K562 (cell line): ENCODE measurements around the gene PLA2R1. TPM values are rescaled to one million over a fixed set of nuclear protein-coding genes. Genes with fewer than 3 reads are reported as not detected.

Source experiments
- ATAC-seq: fragments of 200-7000 bp; cut with Tn5 transposase; 3 replicates; pipeline ENCODE4 v1.9.1; 2020; ENCODE audit warnings: moderate library complexity
- BruUV-seq: library from RNA; stranded (reverse); fragments of 400-500 nt; replicated peaks from 2 replicates; lab custom pipeline; 2021; lab: Mats Ljungman, UMichigan
- CTCF ChIA-PET: fragments of 300-600 bp; formaldehyde crosslinking; extraction: SDS; loops from one replicate; lab custom pipeline; 2021; ENCODE audit warnings: low intra/inter-chr PET ratio; lab: Yijun Ruan, JAX
- POLR2A ChIA-PET: fragments of 300-600, 350-650 bp; sonication (Branson Sonifier 250); formaldehyde crosslinking; extraction: SDS; loops from one replicate; lab custom pipeline; 2021; ENCODE audit warnings: antibody characterized with exemption, inconsistent platforms; lab: Yijun Ruan, JAX
- DNase-seq, 4 experiments: peaks; one replicate each; pipeline versions ENCODE4 v3.0.0 to v3.0.0-alpha.2; 2011 to 2018; ENCODE audit warnings: low spot score in 3 of 4, mixed read lengths in 3 of 4; ENCODE audit errors: extremely low read depth in 1 of 4
- FAIRE-seq: peaks from 2 replicates; lab custom pipeline; 2011; peaks lifted over from hg19 to GRCh38; lab: Jason Lieb, UNC
- H2AFZ ChIP-seq: 2 replicates; pipeline ENCODE4 v1.6.0; 2011; ENCODE audit warnings: low read depth, low read length, control low read depth, inconsistent platforms
- H3K27ac ChIP-seq: fragments of 200-600 bp; 3 replicates; pipeline ENCODE4 v1.8.0; 2011; ENCODE audit warnings: low read depth, mild to moderate bottlenecking, control low read depth, inconsistent platforms, low read length, moderate library complexity, mixed read lengths; ENCODE audit errors: extremely low read depth
- H3K27me3 ChIP-seq, 2 experiments: fragments of 300-600 bp in 1 of 2; 2 replicates in 1 of 2; 3 replicates in 1 of 2; pipeline versions ENCODE4 v1.6.0 to v1.8.0; 2011; ENCODE audit warnings: inconsistent platforms in 2 of 2, low read length in 2 of 2, mild to moderate bottlenecking in 1 of 2, mixed read lengths in 1 of 2, moderate library complexity in 1 of 2; ENCODE audit not compliant: control insufficient read depth in 2 of 2, insufficient read depth in 2 of 2
- H3K36me3 ChIP-seq: fragments of 300-600 bp; 3 replicates; pipeline ENCODE4 v1.8.0; 2011; ENCODE audit warnings: mild to moderate bottlenecking, low read length, inconsistent platforms; ENCODE audit not compliant: control insufficient read depth, insufficient read depth
- H3K4me1 ChIP-seq, 2 experiments: fragments of 200-600 bp in 1 of 2; replicated peaks in 1 of 2; 2 replicates in 1 of 2; 3 replicates in 1 of 2; pipeline versions ENCODE4 v1.5.1 to v1.8.0; 2011; ENCODE audit warnings: inconsistent platforms in 2 of 2, low read length in 2 of 2, mild to moderate bottlenecking in 1 of 2, mixed read lengths in 1 of 2, moderate library complexity in 1 of 2; ENCODE audit not compliant: control insufficient read depth in 2 of 2, insufficient read depth in 2 of 2
- H3K4me2 ChIP-seq: 2 replicates; pipeline ENCODE4 v1.6.1; 2011; ENCODE audit warnings: low read length, control low read depth, inconsistent platforms, mixed read lengths; ENCODE audit not compliant: insufficient read depth
- H3K4me3 ChIP-seq: fragments of 200-600 bp; sonication (generic), shearing (Covaris generic); 2 replicates; pipeline ENCODE4 v1.5.1; 2016; ENCODE audit warnings: control low read depth, inconsistent platforms
- H3K79me2 ChIP-seq: fragments of 200-600 bp; 3 replicates; pipeline ENCODE4 v1.8.0; 2011; ENCODE audit warnings: low read length, inconsistent platforms; ENCODE audit not compliant: control insufficient read depth, insufficient read depth
- H3K9ac ChIP-seq, 2 experiments: 2 replicates each; pipeline versions ENCODE4 v1.6.0 to v1.6.1; 2011; ENCODE audit warnings: low read depth in 2 of 2, low read length in 2 of 2, control low read depth in 1 of 2, inconsistent platforms in 1 of 2, mild to moderate bottlenecking in 1 of 2, mixed read lengths in 1 of 2; ENCODE audit not compliant: insufficient read depth in 1 of 2
- H3K9me1 ChIP-seq: one replicate; pipeline ENCODE4 v1.6.0; 2011; ENCODE audit warnings: inconsistent platforms, mild to moderate bottlenecking, low read length, moderate library complexity; ENCODE audit not compliant: control insufficient read depth, insufficient read depth
- H3K9me3 ChIP-seq: replicated peaks from 2 replicates; pipeline ENCODE4 v1.5.1; 2011; ENCODE audit warnings: low read depth, low read length, inconsistent platforms; ENCODE audit not compliant: control insufficient read depth, insufficient read depth
- H4K20me1 ChIP-seq: replicated peaks from 2 replicates; pipeline ENCODE4 v1.6.1; 2011; ENCODE audit warnings: low read length, inconsistent platforms, mixed read lengths; ENCODE audit not compliant: control insufficient read depth, insufficient read depth
- CEBPB ChIP-seq: fragments of 450-650 bp; IDR thresholded peaks from 2 replicates; pipeline ENCODE4 v1.6.1; 2016; ENCODE audit warnings: missing genetic modification characterization, missing compliant biosample characterization
- HMG20A ChIP-seq: fragments of 450-650 bp; formaldehyde crosslinking; conservative IDR thresholded peaks from 2 replicates; pipeline ENCODE4 v1.4.0; 2020; ENCODE audit warnings: mild to moderate bottlenecking, mixed read lengths
- MTA2 ChIP-seq: fragments of 450-650 bp; IDR thresholded peaks from 2 replicates; pipeline ENCODE4 v1.6.1; 2016; ENCODE audit warnings: low read depth
- RBM14 ChIP-seq: fragments of 200-400 bp; formaldehyde crosslinking; IDR thresholded peaks from 2 replicates; pipeline ENCODE4 v1.6.1; 2018; ENCODE audit warnings: low read depth, mild to moderate bottlenecking, low read length, moderate library complexity, borderline replicate concordance; ENCODE audit not compliant: insufficient read depth
- RFX1 ChIP-seq: fragments of 450-650 bp; IDR thresholded peaks from 2 replicates; pipeline ENCODE4 v1.6.1; 2016; ENCODE audit warnings: mild to moderate bottlenecking, moderate library complexity
- SMAD4 ChIP-seq: fragments of 250-450 bp; sonication (Bioruptor Pico); conservative IDR thresholded peaks from 2 replicates; pipeline ENCODE4 v1.8.0; 2021; ENCODE audit warnings: inconsistent platforms, mild to moderate bottlenecking, moderate library complexity
- SREBF1 ChIP-seq: fragments of 150-350 bp; IDR thresholded peaks from 2 replicates; pipeline ENCODE4 v1.6.1; 2014; ENCODE audit warnings: antibody characterized with exemption, low read depth, low read length, borderline replicate concordance
- TAF1 ChIP-seq: IDR thresholded peaks from 2 replicates; pipeline ENCODE4 v1.6.1; 2011; ENCODE audit warnings: mild to moderate bottlenecking, low read length, moderate library complexity; ENCODE audit not compliant: insufficient read depth, control insufficient read depth, severe bottlenecking; ENCODE audit errors: extremely low read depth
- ZNF184 ChIP-seq: sonication (generic); formaldehyde crosslinking; IDR thresholded peaks from 2 replicates; pipeline ENCODE4 v1.5.0; 2020; ENCODE audit warnings: missing genetic modification reagents
- ZNF239 ChIP-seq: fragments of 250-450 bp; sonication (Bioruptor Pico); IDR thresholded peaks from 2 replicates; pipeline ENCODE4 v1.4.0; 2020; ENCODE audit warnings: mild to moderate bottlenecking
- ZNF263 ChIP-seq: sonication (generic); formaldehyde crosslinking; IDR thresholded peaks from 2 replicates; pipeline ENCODE4 v1.8.0; 2022; ENCODE audit warnings: mild to moderate bottlenecking, missing genetic modification reagents, borderline replicate concordance
- WGBS: fragments of 100-300 bp; shearing (Covaris generic); methylation state at CpG from one replicate; pipeline ENCODE4 v1.1.6; 2016; ENCODE audit warnings: low coverage, mixed read lengths; ENCODE audit not compliant: insufficient coverage; ENCODE audit errors: missing lambda C conversion rate; 5-methylcytosine and 5-hydroxymethylcytosine counted together
- in situ Hi-C: fragments of 300-500 bp; cut with MboI; formaldehyde crosslinking; loops from 4 replicates; pipeline ENCODE4 v1.15.0; 2018; ENCODE audit warnings: inconsistent platforms, mixed read lengths
- intact Hi-C: fragments of 100-400 bp; cut with micrococcal nuclease; formaldehyde crosslinking; loops from 2 replicates; pipeline ENCODE4 v1.14.2; 2022
- polyA plus RNA-seq, 8 experiments: library from polyadenylated mRNA; depleted of rRNA in 4 of 8; stranded (reverse) in 5 of 8; unstranded in 3 of 8; fragments of >200 nt; fragmentation: Nextera tagmentation in 2 of 8; fragmentation: Illumina TruSeq in 1 of 8; extraction: Ambion mirVana in 2 of 8; extraction: Trizol in 1 of 8; gene quantifications; 2 replicates each; pipeline versions ENCODE4 v1.2.1 to v1.2.3, GENCODE V29; 2011 to 2014; ENCODE audit warnings: inconsistent platforms in 1 of 8, missing spikeins in 1 of 8
- total RNA-seq, 7 experiments: library from RNA; depleted of rRNA in 6 of 7; stranded (reverse); fragments of >200 nt in 6 of 7; fragmentation: Illumina TruSeq in 2 of 7; extraction: Trizol in 2 of 7; gene quantifications; 2 replicates each; pipeline versions ENCODE4 v1.2.1 to v1.2.3, GENCODE V29; 2011 to 2021; ENCODE audit warnings: low replicate concordance in 1 of 7
- TF ChIP-seq, protein P1 (sequence below): sonication (generic); formaldehyde crosslinking; IDR thresholded peaks from 2 replicates; pipeline ENCODE4 v1.8.1; 2023; ENCODE audit warnings: mild to moderate bottlenecking, missing genetic modification reagents
- TF ChIP-seq, protein P2 (sequence below): fragments of 250-450 bp; sonication (Bioruptor Pico); IDR thresholded peaks from 2 replicates; pipeline ENCODE4 v1.5.0; 2021; ENCODE audit warnings: mild to moderate bottlenecking, moderate library complexity
- TF ChIP-seq, protein P3 (sequence below), 2 experiments: IDR thresholded peaks; 2 replicates each; pipeline ENCODE4 v1.6.1; 2011; ENCODE audit warnings: borderline replicate concordance in 1 of 2, control low read depth in 1 of 2, low read depth in 1 of 2, low read length in 1 of 2, mild to moderate bottlenecking in 1 of 2, mixed read lengths in 1 of 2, moderate library complexity in 1 of 2; ENCODE audit not compliant: insufficient read depth in 1 of 2, insufficient read length in 1 of 2, poor library complexity in 1 of 2, severe bottlenecking in 1 of 2; ENCODE audit errors: extremely low read depth in 1 of 2

PLA2R1 gene
- total and polyA plus RNA-seq, 9 of the 15 experiments (the other 6 are each of a cell fraction or from before 2014, with no cell fraction given), result not detected

DNA sequence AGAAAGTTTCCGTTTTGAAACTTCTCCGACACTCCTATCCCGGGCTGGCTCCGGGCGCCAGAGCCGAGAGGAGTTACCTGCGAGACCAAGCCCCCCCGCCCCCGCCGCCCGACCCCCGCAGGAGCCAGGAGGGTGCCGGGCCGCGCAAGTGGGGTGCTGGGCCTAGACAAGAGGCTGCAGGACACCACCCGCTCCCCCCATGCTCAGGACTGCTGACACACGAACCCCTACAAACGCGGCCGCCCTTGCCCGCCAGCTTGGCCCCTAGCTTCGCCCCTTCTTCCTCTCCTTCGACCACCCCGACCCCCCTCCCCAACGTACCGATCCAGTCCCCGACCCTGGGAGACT lies 497 bp downstream of the PLA2R1 start (continued):
- TF ChIP-seq, protein P1, sequence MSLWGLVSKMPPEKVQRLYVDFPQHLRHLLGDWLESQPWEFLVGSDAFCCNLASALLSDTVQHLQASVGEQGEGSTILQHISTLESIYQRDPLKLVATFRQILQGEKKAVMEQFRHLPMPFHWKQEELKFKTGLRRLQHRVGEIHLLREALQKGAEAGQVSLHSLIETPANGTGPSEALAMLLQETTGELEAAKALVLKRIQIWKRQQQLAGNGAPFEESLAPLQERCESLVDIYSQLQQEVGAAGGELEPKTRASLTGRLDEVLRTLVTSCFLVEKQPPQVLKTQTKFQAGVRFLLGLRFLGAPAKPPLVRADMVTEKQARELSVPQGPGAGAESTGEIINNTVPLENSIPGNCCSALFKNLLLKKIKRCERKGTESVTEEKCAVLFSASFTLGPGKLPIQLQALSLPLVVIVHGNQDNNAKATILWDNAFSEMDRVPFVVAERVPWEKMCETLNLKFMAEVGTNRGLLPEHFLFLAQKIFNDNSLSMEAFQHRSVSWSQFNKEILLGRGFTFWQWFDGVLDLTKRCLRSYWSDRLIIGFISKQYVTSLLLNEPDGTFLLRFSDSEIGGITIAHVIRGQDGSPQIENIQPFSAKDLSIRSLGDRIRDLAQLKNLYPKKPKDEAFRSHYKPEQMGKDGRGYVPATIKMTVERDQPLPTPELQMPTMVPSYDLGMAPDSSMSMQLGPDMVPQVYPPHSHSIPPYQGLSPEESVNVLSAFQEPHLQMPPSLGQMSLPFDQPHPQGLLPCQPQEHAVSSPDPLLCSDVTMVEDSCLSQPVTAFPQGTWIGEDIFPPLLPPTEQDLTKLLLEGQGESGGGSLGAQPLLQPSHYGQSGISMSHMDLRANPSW (CRISPR knock-in tag), result no peak
- TF ChIP-seq ZNF184 (CRISPR knock-in tag) (no peak), CEBPB (tag) (no peak), SMAD4 (CRISPR knock-in tag) (no peak)

DNA sequence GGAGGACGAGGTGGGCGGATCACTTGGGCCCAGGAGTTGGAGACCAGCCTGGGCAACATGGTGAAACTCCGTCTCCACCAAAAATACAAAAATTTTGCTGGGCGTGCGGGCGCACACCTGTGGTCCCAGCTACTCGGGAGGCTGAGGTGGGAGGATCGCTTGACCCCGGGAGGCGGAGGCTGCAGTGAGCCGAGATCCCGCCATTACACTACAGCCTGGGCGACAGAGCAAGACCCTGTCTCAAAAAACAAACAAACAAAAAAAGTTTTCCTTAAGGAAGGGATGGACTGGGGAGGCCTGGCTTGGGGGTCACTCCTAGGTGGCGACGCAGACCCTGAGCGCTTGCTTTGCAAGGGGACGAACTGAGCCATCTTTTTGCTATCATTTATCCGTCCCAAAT lies 882 bp downstream of the PLA2R1 start:
- ChIA-PET CTCF (no interaction called here), POLR2A (no interaction called here)
- H3K9me1 ChIP-seq, result no peaks in the 10 kb centered on the region
- in situ Hi-C loops, result no loop called here
- no peaks in the 10 kb centered on the region for H4K20me1 ChIP-seq
- H3K79me2 ChIP-seq, result no peaks in the 10 kb centered on the region
- no peak overlapping the region for H3K9ac ChIP-seq
- peaks cover 21 to 31% of the 10 kb centered on the region in 2 experiments; a peak in 3 of 5 replicates for H3K27me3 ChIP-seq
- no peak overlapping the region for H3K4me3 ChIP-seq
- no peak for FAIRE-seq
- 1% methylated on average over 18 of the region's 18 CpGs for WGBS
- H3K27ac ChIP-seq, result no peak overlapping the region
- H3K9me3 ChIP-seq, result no peaks in the 10 kb centered on the region
- H3K4me1 ChIP-seq, result peaks cover 0 to 7% of the 10 kb centered on the region in 2 experiments; a peak in 1 of 5 replicates
- no peak for ATAC-seq
- intact Hi-C loops, result no loop called here
- no peaks in the 10 kb centered on the region for H3K36me3 ChIP-seq
- no peak overlapping the region for H3K4me2 ChIP-seq
- DNase-seq, result no peak
- H2AFZ ChIP-seq, result no peak overlapping the region
- BruUV-seq, result no TSS peak
- TF ChIP-seq HMG20A (CRISPR knock-in tag), result no peak
- no peak for TF ChIP-seq ZNF239 (CRISPR knock-in tag)
- TF ChIP-seq, protein P2, sequence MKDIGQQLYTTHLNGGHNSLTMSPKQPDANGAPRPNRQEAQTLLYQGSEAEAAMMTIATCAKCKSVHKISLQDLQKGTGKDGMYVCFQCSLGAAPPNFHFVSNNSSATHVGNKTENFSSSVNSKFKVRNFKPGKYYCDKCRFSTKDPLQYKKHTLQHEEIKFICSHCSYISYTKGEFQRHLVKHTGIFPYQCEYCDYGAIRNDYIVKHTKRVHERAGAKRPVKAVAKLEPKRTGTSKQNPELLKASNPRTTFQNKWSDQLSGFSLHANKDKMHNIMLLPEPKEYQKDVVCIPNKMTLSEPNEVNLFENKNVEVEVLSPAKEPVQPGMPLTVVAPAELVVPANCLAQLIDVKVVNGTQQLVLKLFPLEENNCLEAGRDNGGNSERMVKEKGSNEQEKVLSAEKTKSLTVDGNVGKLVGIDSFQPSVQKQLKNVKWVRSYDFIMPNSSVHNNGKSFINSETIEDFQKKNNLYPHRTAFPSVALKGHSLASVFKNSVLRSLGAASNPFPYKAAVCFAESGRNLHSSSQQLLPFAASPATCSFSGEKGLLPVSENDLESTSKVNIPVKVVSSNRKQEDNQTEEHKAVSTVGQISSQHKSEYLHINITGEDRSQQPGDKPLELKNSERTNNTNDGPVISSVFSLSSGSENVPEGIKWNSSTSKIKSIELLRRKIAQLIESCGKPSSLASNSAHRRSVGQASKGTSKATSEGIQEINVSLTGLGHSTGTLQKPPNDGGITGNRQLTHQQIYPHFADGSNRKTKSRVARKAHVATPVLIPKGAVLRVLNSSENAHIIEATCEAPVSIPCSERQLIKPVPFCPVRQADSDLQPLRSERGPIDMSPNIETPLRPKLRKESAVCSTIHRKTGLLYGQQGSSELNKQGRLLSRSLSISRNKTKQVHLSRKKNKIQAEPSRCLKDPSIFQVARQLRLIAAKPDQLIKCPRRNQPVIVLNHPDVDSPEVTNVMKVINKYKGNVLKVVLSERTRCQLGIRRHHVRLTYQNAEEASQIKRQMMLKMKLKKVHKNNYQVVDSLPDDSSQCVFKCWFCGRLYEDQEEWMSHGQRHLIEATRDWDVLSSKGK (CRISPR knock-in tag), result no peak
- no peak for TF ChIP-seq ZNF263
- TF ChIP-seq MTA2, result no peak
- TF ChIP-seq TAF1, result no peak
- TF ChIP-seq, protein P3, sequence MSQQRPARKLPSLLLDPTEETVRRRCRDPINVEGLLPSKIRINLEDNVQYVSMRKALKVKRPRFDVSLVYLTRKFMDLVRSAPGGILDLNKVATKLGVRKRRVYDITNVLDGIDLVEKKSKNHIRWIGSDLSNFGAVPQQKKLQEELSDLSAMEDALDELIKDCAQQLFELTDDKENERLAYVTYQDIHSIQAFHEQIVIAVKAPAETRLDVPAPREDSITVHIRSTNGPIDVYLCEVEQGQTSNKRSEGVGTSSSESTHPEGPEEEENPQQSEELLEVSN (IDR thresholded peaks at IDR 0.05; ENCODE audit: borderline replicate concordance in 1 of 2, extremely low read depth in 1 of 2, insufficient read depth in 1 of 2, insufficient read length in 1 of 2, low read depth in 1 of 2, low read length in 1 of 2, poor library complexity in 1 of 2, severe bottlenecking in 1 of 2), result no peak
- no peak for TF ChIP-seq RBM14
- TF ChIP-seq SREBF1, result no peak
- no peak for TF ChIP-seq RFX1
